ENCODE results near the gene MORN1. TPM values are rescaled to one million over a fixed set of nuclear protein-coding genes. Genes with fewer than 3 reads are reported as not detected.
"Not testable (repeated sequence)": the region's sequence is repeated elsewhere in the genome, so short reads cannot be mapped to it uniquely, and the experiment has no call there.

Gene MORN1
- polyA plus RNA-seq, 3 donors: 13.8 to 19.9 (median 17.9) TPM

DNA sequence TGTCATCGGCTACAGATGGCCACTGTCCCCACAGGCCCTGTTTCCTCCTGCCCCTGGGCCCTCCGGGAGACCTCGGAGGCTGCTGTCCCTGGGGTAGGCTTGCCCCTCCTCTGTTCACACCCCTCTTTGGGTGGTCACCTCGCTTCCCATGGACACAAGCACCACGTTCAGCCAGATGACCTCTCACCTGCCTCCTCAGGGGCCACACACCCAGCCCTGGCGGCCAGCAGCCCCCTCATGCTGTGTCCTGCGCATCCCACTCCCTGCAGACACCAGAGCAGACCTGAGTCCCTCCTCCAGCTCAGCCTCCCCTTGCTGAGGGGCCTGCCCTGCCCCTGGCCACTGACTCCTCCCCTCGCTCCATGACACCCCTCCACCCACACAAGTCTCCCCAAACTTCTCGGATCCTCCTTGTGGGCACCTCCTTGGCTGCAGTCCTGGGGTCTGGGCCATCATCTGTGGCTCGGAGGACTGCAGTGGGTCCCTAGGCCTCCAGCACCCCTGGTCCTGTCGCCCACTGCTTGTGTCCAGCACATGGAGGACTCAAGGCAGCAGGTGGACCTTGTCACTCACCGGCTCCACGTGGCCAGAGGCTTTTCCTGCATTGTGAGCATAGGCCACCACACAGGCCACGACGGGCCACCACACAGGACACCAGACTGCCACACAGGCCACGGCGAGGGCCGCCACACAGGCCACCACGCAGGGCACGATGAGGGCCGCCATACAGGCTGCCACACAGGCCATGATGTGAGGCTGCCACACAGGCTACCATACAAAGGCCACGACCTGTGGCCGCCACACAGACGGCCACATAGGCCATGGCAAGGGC, 51.1 kb downstream of the MORN1 start:
- no peak for DNase-seq

DNA sequence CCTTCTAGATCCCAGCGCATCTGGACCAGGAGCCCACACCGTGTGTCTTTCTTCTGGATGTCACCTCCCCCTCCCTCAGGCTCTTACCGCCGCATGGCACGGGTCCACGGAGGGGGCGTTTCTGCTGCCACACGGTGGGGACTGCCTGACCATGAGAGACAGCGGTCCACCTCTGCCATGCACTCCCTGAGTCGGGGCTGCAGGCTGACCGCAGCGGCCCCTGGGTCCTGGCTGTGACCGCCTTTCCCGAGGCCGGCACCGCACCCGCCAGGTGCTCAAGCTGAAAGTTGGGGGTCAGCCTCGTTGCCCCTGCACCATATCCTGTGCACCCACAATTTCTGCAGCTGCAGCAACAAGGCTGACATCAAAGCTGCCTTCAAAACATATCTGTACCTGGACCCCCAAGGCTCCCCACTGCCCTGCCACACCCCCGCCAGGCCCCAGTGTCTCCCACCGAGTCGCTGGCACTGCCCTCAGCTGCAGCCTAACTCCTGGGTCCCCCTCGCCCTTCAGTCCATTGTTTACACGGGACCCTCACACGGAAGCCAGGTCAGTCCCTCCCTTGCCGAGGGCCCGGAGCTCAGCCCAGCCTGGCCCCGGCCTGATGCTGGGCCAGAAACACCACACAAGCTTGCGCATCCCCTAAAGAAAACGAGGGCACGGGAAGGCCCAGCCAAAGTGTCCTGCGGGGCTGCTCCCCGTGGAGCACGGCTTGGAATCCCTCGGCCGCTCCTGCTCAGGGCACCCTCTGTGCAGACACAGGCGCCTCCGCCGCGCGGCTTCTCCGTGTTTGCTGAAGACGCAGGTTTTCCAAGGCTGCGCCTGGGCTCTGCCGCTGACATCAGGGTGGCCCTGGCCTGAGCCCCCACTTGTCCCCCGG, 51.9 kb downstream of the MORN1 start:
- DNase-seq: no peak

DNA sequence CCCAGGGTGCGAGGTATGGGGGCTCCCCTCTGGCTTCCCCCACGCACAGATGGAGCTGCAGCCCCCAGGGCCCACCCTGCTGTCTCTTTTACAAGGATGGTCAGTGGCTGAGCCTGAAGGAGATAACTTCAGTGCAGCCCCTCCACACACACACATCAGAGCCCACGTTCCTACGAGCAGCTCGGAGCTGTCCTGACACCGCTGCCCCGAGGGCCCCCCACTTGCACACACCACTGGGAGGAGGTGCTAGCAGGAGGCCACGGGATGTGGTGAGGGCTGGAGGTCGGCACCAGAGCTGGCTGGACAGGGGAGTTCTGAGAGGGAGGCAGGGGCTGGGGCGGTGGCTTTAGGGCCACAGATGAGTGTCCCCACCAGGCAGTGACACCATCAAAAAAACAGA, 53.9 kb downstream of the MORN1 start:
- DNase-seq: no peak

DNA sequence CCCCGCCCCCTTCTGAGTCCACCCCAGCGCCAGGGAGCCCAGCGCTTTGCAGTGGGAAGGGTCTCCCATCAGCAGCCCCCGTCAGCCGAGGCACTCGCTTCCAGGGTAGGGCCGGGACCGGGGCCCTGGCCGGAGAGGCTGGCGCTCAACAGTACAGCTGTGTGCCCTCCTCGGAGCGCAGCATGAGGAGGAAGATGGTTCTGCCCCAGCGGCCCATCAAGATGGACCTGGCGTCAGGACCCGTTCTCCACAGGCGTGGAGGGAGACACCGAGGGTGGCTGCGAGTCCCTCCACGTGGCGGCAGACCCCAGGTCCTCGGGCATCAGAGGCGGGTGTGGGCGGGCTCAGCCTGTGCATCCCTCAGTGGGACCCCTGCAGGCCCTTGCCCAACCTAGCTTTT, 54.3 kb downstream of the MORN1 start:
- no peak for DNase-seq

DNA sequence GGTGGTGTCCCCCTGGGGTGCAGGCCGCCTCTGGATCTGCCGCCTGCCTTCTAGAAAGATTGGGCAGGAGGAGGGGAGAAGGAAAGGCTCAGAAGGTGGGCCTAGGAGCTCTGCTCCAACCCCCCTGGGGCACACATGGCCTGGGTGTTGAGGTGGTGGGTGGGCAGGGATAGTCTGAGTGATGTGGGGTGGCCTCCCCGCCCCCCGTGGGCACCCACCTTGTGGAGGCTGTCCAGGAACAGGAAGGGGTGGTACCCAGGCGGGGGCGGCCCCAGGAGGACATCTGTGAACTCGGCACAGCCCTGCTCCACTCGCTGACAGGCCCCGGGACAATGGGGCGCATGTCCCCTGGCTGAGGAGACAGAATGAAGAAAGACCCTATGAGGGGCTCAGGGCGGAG, 54.9 kb downstream of the MORN1 start:
- no peak for DNase-seq

DNA sequence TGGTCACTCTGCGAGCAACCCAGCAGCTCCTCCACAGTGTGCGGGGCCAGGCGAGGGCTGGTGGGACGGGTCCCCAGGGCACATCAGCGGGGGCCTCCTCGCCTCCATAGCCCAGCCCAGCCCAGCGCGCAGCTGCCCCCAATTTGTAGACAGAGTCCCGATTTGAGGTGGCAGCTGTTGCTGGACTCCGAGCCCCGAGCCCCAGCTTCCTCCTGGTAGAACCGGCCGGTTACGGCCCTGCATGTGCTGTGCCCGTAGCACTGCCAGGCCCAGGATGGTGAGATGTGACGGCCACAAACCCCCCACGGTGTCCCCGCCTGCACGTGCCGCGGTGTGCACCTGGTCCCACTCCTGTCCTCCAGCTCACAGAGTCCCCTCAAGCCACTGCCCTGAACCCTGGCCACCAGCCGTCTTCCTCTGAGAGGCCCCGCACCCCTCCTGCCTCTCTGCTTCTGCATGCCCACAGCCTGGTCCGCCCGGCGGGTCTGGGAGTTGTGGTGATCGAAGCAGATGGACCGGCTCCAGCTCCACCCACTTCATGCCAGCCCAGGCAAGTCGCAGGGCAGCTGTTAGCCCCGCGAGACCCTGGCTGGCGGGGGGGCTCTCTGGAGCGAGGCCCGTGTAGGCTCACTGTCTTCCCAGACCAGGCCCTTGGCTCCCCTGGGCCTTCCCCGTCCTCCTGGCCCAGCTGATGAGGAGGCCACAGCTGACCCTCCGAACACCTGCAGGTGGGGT, 55.5 kb downstream of the MORN1 start:
- DNase-seq: no peak

DNA sequence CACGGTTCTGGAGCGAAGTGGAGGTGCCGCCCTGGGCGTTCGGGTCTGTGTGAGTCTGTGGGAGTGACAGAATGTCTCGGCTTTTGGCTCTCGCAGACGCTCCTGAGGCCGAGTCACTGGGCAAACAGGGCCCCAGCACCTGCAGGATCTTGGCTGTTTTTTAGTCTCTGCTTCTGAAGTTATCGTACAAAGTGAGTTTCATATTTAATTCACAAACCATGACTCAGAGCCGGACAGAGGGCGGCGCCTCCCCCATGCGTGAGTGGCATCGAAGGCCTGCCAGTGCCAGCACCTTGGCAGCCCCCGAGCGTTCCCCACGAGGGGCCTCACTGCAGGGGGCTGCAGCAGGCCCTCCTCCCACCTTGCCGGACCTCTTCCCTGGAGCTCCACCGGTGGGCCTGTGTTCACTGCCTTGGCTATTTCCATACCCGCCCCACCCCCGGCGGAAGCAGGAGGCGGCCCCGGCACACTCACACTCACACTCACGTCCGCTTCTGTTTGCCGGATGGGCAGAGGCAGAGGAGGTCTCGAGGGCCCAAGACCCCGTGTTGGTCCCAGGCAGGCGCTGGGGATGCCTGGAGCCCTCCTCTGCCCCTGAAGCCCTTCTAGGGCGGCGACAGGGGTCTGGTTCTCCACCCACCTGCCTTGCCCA, 56.3 kb downstream of the MORN1 start:
- DNase-seq: no peak

DNA sequence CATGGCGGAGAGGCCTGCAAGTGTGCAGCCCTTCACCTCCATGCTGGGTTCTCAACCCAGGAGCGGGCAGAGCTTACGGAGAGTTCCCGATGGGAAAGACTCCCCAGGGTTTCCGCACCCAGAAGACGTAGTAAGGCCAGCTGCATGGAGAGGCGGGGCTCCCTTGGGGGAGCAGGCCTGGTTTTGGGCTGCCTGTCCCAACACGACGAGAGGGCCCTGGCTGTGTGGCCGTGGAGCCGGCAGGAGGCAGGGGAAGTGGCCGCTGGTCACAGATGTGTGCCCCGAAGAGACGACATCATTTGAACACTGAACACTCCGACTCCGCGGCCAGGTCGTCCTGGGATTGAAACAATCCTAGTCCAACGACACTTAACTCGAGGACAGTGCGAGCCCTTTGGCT, 57.0 kb downstream of the MORN1 start:
- no peak for DNase-seq

DNA sequence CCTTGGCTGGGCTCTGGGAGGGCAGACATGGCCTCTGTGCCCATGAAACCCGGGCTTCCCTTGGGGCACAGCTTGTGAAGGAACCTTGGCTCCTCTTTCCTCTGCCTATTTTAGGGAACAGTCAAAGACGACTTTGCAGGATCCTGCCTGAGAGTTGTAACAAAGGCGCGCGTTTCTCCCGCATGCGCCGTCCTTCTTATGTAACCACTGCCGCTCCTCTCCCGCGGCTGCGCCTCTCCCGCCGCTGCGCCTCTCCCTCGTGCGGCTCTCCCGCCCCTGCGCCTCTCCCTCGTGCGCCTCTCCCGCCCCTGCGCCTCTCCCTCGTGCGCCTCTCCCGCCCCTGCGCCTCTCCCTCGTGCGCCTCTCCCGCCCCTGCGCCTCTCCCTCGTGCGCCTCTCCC, 59.8 kb downstream of the MORN1 start:
- not testable (repeated sequence) for DNase-seq

DNA sequence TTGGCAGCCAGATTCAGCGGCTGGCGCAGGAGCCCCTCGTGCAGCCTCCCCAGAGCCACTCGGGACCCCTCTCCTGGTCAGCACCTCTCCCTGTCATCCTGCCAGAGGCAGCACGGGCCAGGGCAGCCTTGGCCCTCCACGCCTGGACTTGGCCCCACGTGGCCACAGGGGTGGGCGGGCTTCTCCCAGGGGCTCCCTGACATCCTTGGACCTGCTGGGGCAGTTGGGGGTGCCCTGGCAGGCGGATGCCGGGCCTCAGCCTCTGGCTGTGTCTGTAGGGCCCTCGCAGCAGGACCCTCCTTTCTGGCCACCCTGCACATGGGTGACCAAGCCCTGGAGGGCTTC, 60.2 kb downstream of the MORN1 start:
- no peak for DNase-seq

DNA sequence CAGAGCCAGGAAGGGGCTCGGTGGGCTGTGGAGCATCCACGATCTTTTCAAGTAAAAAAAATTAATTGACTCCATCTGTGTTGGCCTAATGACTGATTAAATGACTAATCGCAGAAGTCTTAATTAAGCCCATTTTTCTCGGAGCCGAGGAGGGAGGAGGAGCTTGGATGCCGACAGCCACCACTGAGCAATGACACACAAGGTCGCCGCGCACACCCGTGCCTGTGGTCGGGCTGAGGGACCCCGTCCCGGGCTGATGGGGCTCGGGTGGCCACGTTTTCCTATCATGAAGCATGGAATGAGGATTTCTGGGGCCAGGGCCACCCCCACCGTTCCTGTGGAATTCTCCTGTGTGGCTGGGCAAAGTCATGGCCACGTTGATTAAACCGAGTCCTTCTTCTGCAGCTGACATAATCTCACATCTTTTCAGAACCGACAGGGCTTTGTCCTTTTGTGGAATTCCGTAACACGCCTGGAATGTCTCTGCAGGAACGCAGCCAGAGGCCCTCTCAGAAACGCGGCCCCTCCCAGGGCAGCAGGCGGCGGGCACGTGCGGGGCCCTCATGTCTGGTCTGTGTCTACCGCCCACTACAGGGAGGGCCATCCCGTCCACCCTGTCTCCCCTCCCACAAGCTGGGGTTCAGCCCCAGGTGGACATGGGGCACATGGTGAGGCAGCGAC, 60.7 kb downstream of the MORN1 start:
- no peak for DNase-seq

DNA sequence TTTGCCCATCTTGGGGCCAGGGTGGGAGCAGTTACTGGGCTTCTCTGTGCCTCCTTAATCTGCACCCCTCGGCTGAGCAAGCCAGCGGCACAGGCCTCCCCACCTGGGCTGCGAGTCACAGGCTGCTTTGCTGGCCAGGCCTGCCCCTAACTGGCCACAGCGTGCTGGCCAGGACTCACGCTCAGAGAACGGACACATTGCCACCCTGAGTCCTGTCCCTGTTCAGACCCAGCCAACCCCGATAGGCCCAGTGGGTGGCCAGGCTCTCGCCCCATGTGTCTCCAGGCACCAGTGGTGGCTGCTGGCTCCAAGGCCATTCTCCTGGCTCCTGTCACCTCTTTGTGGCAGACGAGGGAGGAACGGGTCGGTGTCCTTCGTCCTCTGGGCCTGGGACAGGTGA, 61.3 kb downstream of the MORN1 start:
- no peak for DNase-seq

DNA sequence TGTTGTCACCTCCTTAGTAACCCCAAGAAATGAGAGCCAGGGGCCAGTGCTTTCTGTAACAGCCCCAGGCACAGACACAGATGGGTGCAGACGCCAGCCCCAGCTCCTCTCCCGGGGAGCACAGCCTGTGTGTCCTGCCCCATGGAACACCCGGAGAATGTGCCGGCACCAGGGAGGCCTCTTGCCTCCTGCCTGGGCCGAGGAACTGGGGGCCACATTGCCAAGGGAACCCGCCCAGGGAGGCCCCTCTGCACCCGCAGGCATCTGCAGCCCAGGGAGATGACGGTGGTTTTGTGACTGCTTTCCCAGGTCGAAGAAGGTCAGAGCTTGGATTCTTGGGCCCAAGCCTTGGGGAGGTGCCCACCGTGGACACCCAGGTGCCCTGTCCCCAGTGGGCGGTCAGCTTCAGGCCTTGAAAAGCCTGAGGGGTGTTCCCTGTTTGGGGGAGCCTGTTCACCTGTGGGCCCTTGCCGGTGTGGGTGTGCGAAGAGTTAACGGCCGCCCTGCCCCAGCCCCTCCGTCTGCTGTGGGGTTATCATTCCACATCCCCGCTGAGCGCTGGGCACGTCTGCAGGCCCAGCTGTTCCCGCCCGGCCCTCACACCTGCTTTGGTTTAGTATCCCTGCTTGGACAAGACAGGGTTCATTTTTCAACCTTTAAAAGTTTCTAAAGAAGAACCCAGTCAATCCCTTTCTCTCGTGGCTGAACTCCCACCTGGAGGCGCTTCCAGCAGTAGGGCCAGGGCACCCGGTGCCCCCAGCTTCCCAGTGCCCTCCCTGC, 62.5 kb downstream of the MORN1 start:
- no peak for DNase-seq

DNA sequence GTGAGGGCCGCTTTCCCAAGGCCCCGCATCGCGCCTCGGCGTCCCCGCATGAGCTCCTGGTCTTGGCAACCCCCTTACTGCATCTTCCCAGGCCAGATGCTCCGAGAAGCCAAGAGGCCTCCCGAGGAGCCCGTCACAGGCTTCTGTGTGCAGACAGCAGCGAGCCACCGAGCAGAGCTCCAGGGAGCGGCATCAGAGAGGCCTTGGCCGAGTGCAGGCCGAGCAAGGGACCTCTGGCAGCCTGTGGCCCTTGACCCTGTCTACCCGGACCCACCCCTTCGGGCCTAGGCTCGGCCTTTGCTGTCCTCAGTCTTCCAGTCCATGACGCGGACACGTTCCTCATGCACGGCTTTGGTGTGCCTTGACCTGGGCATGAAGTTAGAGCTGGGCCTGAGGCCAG, 63.5 kb downstream of the MORN1 start:
- no peak for DNase-seq

DNA sequence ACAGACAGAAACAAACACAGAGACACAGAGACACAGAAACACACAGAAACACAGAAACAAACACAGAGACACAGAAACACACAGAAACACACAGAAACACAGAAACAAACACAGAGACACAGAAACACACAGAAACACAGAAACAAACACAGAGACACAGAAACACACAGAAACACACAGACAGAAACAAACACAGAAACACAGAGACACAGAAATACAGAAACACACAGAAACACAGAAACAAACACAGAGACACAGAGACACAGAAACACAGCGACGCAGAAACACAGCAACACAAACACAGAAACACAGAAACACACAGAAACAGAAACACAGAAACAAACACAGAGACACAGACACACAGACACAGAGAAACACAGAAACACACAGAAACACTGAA, 64.2 kb downstream of the MORN1 start:
- DNase-seq: not testable (repeated sequence)

DNA sequence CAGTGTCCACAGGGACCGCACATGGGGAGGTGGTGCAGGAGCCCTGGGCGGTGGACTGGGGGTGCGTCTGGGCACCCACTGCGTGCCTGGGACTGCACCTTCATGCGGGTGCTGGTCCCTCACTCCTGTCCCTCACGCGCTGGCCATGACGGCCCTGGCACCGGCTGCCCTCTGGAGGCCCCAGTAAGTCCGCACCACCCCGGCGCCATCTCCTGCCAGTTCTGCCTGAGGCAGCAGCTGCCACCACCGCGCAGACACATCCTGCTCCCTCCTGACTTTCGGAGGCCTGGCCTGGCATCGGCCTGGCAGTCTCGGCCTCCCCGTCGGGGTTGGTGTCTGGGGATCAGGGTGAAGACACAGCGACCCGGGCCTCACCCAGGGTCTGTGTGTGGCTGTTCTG, 64.8 kb downstream of the MORN1 start:
- DNase-seq: no peak

DNA sequence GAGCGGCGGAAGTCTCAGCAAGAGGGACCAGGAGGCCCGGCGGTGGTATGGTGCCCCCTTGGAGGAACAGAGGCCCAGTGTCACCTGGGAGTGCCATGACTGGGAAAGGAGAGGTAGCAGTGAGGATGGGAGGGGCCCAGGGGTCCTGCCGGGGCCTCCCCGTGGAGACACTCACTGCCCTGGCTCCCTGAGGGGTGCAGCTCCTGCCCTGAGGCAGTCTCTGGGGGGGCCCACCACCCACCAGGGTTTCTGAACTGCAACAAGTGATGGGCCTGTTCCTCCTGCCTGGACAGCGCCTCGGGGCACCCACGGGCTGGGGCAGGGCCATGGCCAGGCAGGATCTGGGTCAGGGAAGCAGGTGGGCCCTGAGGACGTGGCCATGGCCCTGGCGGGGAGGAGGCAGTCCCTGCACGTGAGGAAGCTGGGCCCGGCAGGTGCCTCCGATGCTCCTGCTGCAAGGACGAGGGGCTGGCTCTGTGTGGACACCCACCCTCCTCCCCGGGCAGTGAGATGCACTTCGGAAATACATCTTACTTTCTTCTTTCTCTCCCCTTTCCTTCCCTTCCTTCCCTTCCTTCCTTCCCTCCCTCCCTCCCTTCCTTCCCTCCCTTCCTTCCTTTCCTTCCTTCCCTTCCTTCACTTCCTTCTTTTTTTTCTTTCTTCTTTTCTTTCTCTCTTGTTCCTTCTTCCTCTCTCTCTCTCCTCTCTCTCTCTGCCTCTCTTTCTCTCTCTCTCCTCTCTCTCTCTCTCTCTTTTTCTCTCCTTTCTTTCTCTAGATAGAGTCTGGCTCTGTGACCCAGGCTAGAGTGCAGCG, 66.6 kb downstream of the MORN1 start:
- no peak for DNase-seq

DNA sequence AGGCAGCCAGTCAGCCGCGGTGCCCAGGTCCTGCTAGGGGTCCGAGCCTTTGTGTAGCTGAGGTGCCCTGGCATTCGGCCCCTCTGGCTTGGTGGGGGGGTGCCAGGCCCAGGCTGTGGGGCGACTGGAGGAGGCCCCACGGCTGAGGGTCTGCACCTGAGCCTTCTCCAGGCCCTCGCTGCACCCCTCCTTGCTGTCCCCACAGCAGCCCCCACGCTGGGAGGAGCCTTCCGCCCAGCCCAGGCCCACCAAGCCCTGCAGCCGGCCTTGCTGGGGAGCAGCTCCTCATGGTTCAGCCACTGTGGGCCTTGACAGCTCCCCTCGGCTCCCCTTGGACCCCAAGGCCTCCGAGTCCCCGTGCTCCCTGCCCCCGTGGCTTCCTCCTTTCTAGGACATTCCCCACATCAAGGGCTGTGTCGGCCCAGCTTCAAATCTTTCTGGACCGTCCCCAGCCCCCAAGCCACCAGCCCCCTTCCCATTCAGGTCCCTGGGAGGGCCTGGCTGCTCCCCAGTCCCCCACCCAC, 67.8 kb downstream of the MORN1 start:
- DNase-seq: no peak

DNA sequence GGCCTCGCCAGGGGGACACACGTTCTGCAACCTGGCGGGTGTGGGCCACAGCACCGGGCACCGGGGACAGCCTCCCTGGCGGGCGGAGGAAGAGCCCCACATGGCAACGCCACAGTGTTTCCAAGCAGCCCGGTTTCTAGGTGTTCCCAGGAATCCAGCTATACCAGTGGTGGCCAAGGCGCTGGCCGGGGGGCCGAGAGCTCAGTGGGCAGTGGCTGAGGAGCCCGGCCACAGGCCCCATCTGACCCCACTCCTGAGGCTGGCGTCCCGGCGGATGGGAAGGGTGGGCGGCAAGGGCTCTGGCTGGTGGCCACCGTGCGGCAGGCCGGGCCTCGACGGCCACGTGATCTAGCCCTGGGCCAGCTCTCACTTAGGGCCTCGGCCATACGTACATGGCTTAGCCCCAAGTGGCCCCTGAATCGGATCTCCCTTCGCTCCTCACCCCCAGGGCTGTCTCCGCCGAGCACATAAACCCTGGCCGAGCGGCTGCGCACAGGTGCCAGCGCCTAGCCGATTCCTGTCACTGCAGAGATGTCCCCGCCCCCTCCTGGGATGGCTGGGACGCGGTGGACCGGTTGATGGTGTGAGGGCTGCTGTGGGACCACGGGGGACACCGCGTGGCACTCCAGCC, 68.7 kb downstream of the MORN1 start:
- no peak for DNase-seq

Measured in renal pelvis (tissue), 4 donors.